Activated CD8-positive, alpha-beta T cell treated with anti-CD3 and anti-CD28 coated beads, Interleukin-2, amount 10 ng/mL, durations not matched to agents 7 days and 5 days (primary cell): Measurements from ENCODE around the gene SPATC1L. TPM values are rescaled to one million over a fixed set of nuclear protein-coding genes. Genes with fewer than 3 reads are reported as not detected.

ENCODE experiments used
- ATAC-seq: fragments of 150-1000 bp; cut with Tn5 transposase; one replicate; pipeline ENCODE4 v1.10.0; 2021; ENCODE audit warnings: moderate library complexity
- CTCF ChIA-PET: fragments of 350-600 bp; sonication (Branson Sonifier 250); formaldehyde crosslinking; loops from one replicate; lab custom pipeline; 2021; ENCODE audit warnings: antibody characterized with exemption; lab: Charles Lee
- POLR2A ChIA-PET: fragments of 350-600 bp; sonication (Branson Sonifier 250); formaldehyde crosslinking; loops from one replicate; lab custom pipeline; 2021; ENCODE audit warnings: antibody characterized with exemption; lab: Charles Lee
- DNase-seq: peaks from one replicate; pipeline ENCODE4 v3.0.0-alpha.2; 2020
- H3K27ac Mint-ChIP-seq: one replicate; pipeline ENCODE4 v1.8.0; 2021; ENCODE audit warnings: mild to moderate bottlenecking, mixed read lengths
- H3K27me3 Mint-ChIP-seq: one replicate; pipeline ENCODE4 v1.8.0; 2021; ENCODE audit warnings: low read depth, mixed read lengths
- H3K36me3 Mint-ChIP-seq: one replicate; pipeline ENCODE4 v1.8.0; 2021; ENCODE audit warnings: low read depth, mixed read lengths
- H3K4me1 Mint-ChIP-seq: one replicate; pipeline ENCODE4 v1.8.0; 2021; ENCODE audit warnings: low read depth, mixed read lengths
- H3K4me3 Mint-ChIP-seq: one replicate; pipeline ENCODE4 v1.8.0; 2021; ENCODE audit warnings: mild to moderate bottlenecking, mixed read lengths
- H3K9me3 Mint-ChIP-seq: one replicate; pipeline ENCODE4 v1.8.0; 2022; ENCODE audit warnings: mixed read lengths; ENCODE audit not compliant: insufficient read depth
- total RNA-seq, 2 experiments: library from RNA; stranded (reverse); gene quantifications; one replicate each; pipeline ENCODE4 v1.2.3, GENCODE V29; 2021

Gene SPATC1L
- total RNA-seq, 2 experiments from 2014 or later: 14.4 to 17.5 TPM

DNA sequence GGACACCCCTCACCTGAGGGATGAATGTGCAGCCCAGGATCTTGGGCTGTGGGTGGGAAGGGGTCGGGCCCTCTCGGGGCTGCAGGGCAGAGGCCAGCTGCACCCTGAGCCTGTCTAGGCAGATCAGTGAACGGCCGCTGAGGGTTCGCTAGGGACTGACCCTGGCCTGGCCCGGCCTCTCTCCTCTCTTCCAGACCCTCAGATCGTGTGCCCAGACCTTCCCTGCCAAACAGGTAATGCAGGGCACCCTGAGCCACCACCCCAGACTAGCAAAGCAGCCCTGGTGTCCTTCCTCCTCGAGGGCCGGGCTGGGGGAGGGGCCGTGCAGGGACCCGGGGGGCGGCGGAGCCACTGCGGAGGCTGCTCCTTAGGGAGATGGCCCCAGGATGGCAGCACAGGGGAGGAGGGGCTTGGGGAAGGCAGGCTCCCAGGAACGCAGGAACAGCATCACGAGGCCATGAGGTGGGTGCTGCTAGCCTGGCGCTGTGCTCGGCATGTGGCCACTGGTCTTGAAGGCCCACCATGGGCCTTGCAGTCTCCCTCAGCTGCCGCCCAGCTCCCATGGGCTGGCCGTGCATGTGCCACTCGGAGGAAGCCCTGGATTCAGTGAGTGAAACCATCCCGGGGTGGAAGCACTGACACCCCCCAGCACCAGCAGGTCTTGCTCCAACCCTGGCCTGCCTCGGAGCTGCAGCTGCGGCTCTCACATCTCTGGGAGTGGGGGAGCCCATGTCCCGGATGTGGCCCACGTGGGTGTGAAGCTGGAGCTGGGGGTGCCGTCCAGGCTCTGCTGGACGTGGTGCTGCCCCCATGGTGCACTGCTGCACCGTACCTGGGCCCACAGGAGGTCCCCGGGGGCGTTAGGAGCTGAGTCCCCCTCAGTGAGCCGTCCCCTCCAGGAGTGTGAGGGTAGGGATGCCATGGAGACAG is 57.7 kb downstream of the SPATC1L start:
- POLR2A ChIA-PET: no interaction called here
- Mint-ChIP-seq H3K27me3 (no peaks in the 10 kb centered on the region), H3K9me3 (no peaks in the 10 kb centered on the region), H3K36me3 (no peaks in the 10 kb centered on the region), H3K4me3 (no peak overlapping the region), H3K27ac (no peak overlapping the region), H3K4me1 (no peaks in the 10 kb centered on the region)
- ATAC-seq (no peak), DNase-seq (no peak)
- CTCF ChIA-PET: no interaction called here

GRCh38 chr21:46125846-46126301 is 58.4 kb downstream of the SPATC1L start:
- ATAC-seq (no peak), DNase-seq (no peak)
- ChIA-PET POLR2A (no interaction called here), CTCF (no interaction called here)
- no peaks in the 10 kb centered on the region for H3K36me3 Mint-ChIP-seq
- no peak overlapping the region for H3K4me3 Mint-ChIP-seq
- no peaks in the 10 kb centered on the region for H3K9me3 Mint-ChIP-seq
- H3K27me3 Mint-ChIP-seq: no peaks in the 10 kb centered on the region
- H3K27ac Mint-ChIP-seq: no peak overlapping the region
- H3K4me1 Mint-ChIP-seq: no peaks in the 10 kb centered on the region

DNA sequence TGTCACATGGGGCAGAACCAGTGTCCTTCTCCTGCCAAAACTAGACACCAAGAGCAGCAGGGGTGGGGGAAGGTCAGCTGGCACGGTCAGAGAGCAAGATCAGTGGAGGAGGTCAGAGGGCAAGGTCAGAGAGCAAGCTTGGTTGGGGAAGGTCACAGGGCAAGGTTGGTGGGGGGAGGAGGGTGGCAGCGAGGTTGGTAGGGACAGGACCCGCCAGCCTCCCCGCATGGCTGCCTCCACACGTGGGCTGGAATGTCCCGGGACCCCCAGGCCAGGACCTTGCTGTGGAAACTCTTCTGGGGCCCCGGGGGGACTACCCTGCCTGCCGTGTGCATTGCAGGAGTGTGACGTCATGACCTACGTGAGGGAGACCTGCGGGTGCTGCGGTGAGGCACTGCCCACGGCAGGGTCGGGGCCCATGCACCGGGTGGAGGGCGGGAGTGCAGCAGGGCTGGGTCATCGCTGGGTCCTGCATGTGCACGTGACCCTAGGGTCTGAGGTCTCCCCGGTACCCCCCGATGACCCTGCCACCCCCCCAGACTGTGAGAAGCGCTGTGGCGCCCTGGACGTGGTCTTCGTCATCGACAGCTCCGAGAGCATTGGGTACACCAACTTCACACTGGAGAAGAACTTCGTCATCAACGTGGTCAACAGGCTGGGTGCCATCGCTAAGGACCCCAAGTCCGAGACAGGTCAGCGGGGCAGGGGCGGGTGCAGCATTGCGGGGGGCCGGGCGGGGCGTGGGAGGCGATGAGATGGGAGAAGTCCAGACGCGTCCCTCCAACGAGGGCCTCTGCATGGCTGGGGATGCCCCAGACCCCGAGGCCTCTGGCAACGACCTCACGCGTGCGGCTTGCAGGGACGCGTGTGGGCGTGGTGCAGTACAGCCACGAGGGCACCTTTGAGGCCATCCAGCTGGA is 59.1 kb downstream of the SPATC1L start:
- Mint-ChIP-seq H3K4me1 (no peaks in the 10 kb centered on the region), H3K27ac (no peak overlapping the region), H3K36me3 (no peaks in the 10 kb centered on the region), H3K4me3 (no peak overlapping the region), H3K9me3 (no peaks in the 10 kb centered on the region), H3K27me3 (no peaks in the 10 kb centered on the region)
- ATAC-seq (no peak), DNase-seq (no peak)
- ChIA-PET CTCF (no interaction called here), POLR2A (no interaction called here)

DNA sequence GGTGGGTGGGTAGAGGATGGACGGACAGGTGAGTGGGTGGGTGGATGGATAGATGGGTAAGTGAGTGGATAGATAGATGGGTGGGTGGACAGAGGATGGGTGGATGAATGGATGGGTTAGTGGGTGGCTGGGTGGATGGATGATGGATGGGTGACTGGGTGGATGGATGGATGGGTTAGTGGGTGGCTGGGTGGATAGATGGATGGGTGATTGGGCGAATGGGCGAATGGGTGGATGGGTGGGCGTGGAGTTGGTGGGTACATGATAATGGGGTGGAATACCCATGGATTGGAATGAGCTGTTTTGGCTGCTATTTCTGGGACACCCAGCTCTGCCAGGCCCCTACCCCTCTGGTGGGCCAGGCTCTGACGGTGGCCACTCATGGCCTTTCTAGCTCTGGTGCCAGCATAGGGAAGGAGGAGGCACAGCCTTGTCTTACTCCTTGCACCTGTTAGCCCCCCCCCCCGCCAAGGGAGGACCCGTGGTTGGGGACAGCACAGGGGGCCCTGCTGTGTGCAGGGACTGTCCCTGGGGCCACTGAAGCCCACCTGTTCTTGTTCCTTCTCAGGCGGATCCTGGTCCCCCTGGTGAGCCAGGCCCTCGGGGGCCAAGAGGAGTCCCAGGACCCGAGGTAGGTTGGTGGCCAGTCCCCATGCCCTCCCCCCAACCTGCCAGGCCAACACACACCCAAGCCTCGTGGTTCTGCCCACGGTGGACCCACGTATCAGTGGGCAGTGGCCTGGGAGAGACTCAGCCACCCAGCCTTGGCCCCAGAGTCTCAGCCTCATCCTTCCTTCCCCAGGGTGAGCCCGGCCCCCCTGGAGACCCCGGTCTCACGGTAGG is 60.0 kb downstream of the SPATC1L start:
- CTCF ChIA-PET: no interaction called here
- Mint-ChIP-seq H3K27ac (no peak overlapping the region), H3K36me3 (no peaks in the 10 kb centered on the region), H3K27me3 (no peaks in the 10 kb centered on the region), H3K9me3 (no peaks in the 10 kb centered on the region), H3K4me3 (no peak overlapping the region), H3K4me1 (no peaks in the 10 kb centered on the region)
- POLR2A ChIA-PET: no interaction called here
- DNase-seq (no peak), ATAC-seq (no peak)

DNA sequence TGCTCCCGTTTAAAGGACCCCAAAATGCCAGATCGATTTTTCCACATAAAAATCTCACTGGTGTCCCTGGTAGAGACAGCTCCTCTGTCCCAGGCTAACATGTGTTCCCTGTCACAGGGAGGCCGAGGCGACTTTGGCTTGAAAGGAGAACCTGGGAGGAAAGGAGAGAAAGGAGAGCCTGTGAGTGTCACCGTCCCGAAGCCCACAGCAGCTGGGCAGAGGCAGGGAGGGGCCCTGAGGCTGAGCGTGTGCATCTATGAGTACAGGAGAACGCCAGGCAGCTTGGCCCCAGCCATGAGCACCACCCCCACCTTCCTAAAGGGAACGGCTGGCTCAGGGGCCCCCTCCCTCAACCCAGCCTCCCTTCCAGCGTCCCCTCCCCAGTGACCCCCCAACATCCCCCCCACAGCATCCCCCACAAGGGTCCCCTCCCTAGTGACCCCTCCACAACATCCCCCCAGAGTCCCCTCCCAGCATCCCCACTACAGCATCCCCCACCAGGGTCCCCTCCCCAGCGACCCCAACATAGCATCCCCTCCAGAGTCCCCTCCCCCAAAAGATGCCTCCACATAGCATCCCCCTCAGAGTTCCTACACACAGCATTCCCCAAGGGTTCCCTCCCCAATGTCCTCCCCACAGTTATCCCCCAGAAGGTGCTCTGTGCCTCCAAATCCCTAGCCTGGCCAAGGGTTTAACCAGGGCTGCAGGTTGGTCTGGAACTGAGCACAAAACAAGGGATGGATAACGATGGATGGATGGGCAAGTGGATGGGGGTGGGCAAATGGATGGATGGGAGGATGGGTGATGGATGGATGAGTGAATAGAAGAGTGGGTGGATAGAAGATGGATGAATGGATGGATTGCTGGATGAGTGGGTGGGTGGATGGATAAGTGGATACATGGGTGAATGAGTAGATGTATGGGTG is 61.2 kb downstream of the SPATC1L start:
- H3K36me3 Mint-ChIP-seq: no peaks in the 10 kb centered on the region
- H3K4me3 Mint-ChIP-seq: no peak overlapping the region
- DNase-seq (no peak), ATAC-seq (no peak)
- H3K27ac Mint-ChIP-seq: no peak overlapping the region
- ChIA-PET CTCF (no interaction called here), POLR2A (no interaction called here)
- H3K9me3 Mint-ChIP-seq: no peaks in the 10 kb centered on the region
- no peaks in the 10 kb centered on the region for H3K4me1 Mint-ChIP-seq
- H3K27me3 Mint-ChIP-seq: no peaks in the 10 kb centered on the region

GRCh38 chr21:46122237-46122671 is 62.0 kb downstream of the SPATC1L start:
- POLR2A ChIA-PET: no interaction called here
- Mint-ChIP-seq H3K4me3 (no peak overlapping the region), H3K27me3 (no peaks in the 10 kb centered on the region), H3K4me1 (no peaks in the 10 kb centered on the region), H3K27ac (no peak overlapping the region), H3K9me3 (no peaks in the 10 kb centered on the region), H3K36me3 (no peaks in the 10 kb centered on the region)
- DNase-seq (no peak), ATAC-seq (no peak)
- CTCF ChIA-PET: interaction anchor here (1.2 kb wide), 1 partner anchor 149 kb away, joined by 3 read pairs; no protein-coding TSS in a partner anchor

DNA sequence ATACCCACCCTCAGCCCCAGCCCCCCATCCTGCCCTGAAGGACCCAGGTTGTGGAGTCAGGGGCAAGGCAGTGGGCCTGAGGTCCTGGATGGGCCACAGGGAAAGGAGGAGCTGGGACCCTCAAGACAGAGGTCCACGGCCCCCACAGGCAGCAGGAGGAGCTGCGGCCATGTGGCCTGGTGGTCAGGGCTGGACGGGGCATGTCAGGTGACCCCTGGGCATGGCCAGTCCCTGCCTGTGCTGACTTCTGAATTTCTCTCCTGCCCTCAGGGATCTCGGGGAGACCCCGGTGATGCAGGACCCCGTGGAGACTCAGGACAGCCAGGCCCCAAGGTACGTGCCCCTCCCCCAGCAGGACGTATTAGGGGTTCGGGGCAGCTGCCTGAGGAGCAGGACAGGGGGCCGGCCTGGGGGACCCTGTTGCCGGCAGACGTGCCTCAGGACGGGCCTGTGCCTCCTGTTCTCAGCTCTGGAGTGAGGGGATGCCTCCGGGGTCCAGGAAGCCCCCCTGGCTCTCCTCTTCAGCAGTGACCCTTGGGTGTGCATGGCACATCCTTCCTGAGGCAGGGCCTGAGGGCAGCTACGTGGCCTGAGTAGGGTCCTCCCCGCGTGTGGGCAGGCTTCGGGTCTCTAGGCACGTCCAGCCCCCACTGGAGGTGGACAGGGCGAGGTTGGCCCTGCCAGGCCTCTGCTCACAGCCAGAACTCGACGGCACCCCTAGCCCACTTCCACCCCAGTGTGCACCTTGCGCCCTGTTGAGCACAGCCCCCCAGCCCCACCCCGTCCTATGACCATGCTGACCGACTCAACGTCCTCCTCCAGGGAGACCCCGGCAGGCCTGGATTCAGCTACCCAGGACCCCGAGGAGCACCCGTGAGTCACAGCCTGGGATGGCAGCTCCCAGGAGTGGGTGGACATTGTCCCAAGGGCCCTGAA is 62.7 kb downstream of the SPATC1L start:
- CTCF ChIA-PET: interaction anchor here (1.2 kb wide), 1 partner anchor 148 kb away, joined by 3 read pairs; no protein-coding TSS in a partner anchor
- H3K9me3 Mint-ChIP-seq: no peaks in the 10 kb centered on the region
- H3K27me3 Mint-ChIP-seq: no peaks in the 10 kb centered on the region

GRCh38 chr21:46120301-46121285 is 63.7 kb downstream of the SPATC1L start:
- no peak overlapping the region for H3K4me3 Mint-ChIP-seq
- no peaks in the 10 kb centered on the region for H3K9me3 Mint-ChIP-seq
- no peak for DNase-seq
- ATAC-seq: no peak
- H3K4me1 Mint-ChIP-seq: no peaks in the 10 kb centered on the region
- H3K27me3 Mint-ChIP-seq: no peaks in the 10 kb centered on the region
- CTCF ChIA-PET: interaction anchor here (1.2 kb wide), 1 partner anchor 147 kb away, joined by 3 read pairs; no protein-coding TSS in a partner anchor
- H3K27ac Mint-ChIP-seq: no peak overlapping the region
- POLR2A ChIA-PET: no interaction called here
- no peaks in the 10 kb centered on the region for H3K36me3 Mint-ChIP-seq

More for the DNA sequence above, 62.7 kb downstream of the SPATC1L start:
- Mint-ChIP-seq H3K4me3 (no peak overlapping the region), H3K27ac (no peak overlapping the region), H3K4me1 (no peaks in the 10 kb centered on the region), H3K36me3 (no peaks in the 10 kb centered on the region)
- no peak for DNase-seq
- no peak for ATAC-seq
- POLR2A ChIA-PET: no interaction called here

GRCh38 chr21:46119637-46120271 is 64.5 kb downstream of the SPATC1L start:
- ATAC-seq (no peak), DNase-seq (no peak)
- H3K36me3 Mint-ChIP-seq: no peaks in the 10 kb centered on the region
- ChIA-PET POLR2A (no interaction called here), CTCF (no interaction called here)
- no peak overlapping the region for H3K4me3 Mint-ChIP-seq
- no peaks in the 10 kb centered on the region for H3K4me1 Mint-ChIP-seq
- no peak overlapping the region for H3K27ac Mint-ChIP-seq
- H3K9me3 Mint-ChIP-seq: peaks cover 3% of the 10 kb centered on the region
- H3K27me3 Mint-ChIP-seq: no peaks in the 10 kb centered on the region
